Sigmoid colon (tissue), 4 donors: ENCODE measurements around the gene CD81.

Experiments
- CTCF ChIP-seq, 4 experiments: fragments of 450-650 bp in 3 of 4; fragments of 200-600 bp in 1 of 4; IDR thresholded peaks; one replicate each; pipeline ENCODE4 v1.5.1; 2016 to 2019; ENCODE audit warnings: antibody characterized with exemption in 4 of 4, mild to moderate bottlenecking in 3 of 4, moderate library complexity in 2 of 4
- EP300 ChIP-seq, 4 donors: sonication (generic); formaldehyde crosslinking; IDR thresholded peaks; one replicate each; pipeline ENCODE4 v1.6.1; 2017; ENCODE audit warnings: antibody characterized with exemption in 4 of 4
- POLR2A ChIP-seq, 2 donors: fragments of 450-650 bp; IDR thresholded peaks; one replicate each; pipeline ENCODE4 v1.6.1; 2016; ENCODE audit warnings: antibody characterized with exemption in 2 of 2, mild to moderate bottlenecking in 2 of 2, moderate library complexity in 2 of 2

- TF ChIP-seq CTCF (IDR thresholded peaks at IDR 0.05) (no peak), EP300 (IDR thresholded peaks at IDR 0.05) (no peak), POLR2A (IDR thresholded peaks at IDR 0.05) (no peak)
These were observed 39.7 kb downstream of the CD81 start for GRCh38 chr11:2416765-2417164.
